ENCODE results near the gene HSD17B8. TPM values are rescaled to one million over a fixed set of nuclear protein-coding genes. Genes with fewer than 3 reads are reported as not detected.
A peak's percentile ranks its signal among the peaks of the same experiment; 100 is the strongest.
"Not testable (repeated sequence)": the region's sequence is repeated elsewhere in the genome, so short reads cannot be mapped to it uniquely, and the experiment has no call there.

The HSD17B8 gene
- total and polyA plus RNA-seq, 8 donors: 8.0 to 29.9 (median 21.5) TPM; not detected in 1

DNA sequence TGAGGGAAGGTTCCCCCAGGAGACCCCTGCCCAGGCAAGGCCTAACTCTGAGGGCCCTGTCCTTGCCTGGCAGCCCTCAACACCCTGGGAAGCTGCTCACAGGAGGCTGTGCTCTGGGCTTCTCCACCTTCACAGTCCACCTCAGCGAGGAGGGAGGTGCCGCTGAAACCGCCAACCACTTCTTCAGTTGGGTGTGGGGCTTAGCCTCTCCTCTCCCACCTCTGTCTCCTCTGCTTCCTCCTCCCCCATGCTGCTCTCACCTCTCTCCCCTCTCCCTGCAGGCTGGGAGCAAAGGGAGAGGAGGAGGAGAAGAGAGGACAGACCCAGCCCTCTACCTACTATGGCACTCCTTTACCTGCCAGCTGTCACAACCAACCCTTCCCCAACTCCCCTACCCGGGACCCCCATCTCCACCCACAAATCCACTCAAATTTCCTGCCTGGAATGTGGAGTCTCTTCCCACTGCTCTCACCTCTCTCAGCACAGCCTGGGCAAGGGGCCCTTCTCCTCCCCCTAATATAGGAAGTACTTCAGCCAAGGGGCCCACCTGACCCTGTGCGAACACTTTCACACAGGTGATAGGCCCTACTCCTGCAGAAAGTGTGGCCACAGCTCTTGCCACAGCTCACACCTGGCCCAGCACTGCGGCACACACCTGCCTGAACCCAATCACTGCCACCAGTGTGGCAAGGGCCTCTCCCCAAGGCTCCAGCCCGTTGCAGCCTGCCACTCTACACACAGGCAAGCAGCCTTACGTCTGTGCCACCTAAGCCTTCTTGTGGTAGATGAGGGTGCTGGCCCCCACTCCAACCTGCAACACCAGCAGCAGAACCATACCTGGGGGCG is 11.0 kb downstream of the HSD17B8 start:
- H3K27ac ChIP-seq: no peak overlapping the region
- 70 to 84% (median 74%) methylated on average over 9 of the region's 9 CpGs for WGBS, 5 donors
- peak in 1 of 2 donors; percentile 3 for DNase-seq
- intact Hi-C loops (cut with DNase I; ENCODE audit: low total_unique reads): no loop called here
- peaks cover 13 to 25% (median 21%) of the 10 kb centered on the region in 4 donors for H3K4me1 ChIP-seq
- no peak for TF ChIP-seq CTCF (IDR thresholded peaks at IDR 0.05)
- TF ChIP-seq EP300 (IDR thresholded peaks at IDR 0.05): no peak
- TF ChIP-seq POLR2AphosphoS5 (IDR thresholded peaks at IDR 0.05): no peak
- no peak for TF ChIP-seq POLR2A (IDR thresholded peaks at IDR 0.05)
- H3K9me3 ChIP-seq: no peaks in the 10 kb centered on the region
- H3K4me3 ChIP-seq: no peak overlapping the region
- H3K36me3 ChIP-seq: peaks cover 0 to 20% (median 16%) of the 10 kb centered on the region in 4 donors
- peaks cover 0 to 23% (median 10%) of the 10 kb centered on the region in 3 donors for H3K27me3 ChIP-seq

GRCh38 chr6:33216117-33216649 is 11.7 kb downstream of the HSD17B8 start:
- Histone ChIP-seq H3K27ac (no peak overlapping the region), H3K4me3 (no peak overlapping the region), H3K4me1 (peaks cover 13 to 25% (median 21%) of the 10 kb centered on the region in 4 donors), H3K27me3 (peaks cover 0 to 28% (median 10%) of the 10 kb centered on the region in 3 donors), H3K36me3 (peaks cover 0 to 13% (median 9%) of the 10 kb centered on the region in 4 donors), H3K9me3 (no peaks in the 10 kb centered on the region)
- no peak for TF ChIP-seq EP300 (IDR thresholded peaks at IDR 0.05)
- no peak for TF ChIP-seq POLR2AphosphoS5 (IDR thresholded peaks at IDR 0.05)
- TF ChIP-seq POLR2A (IDR thresholded peaks at IDR 0.05): no peak
- TF ChIP-seq CTCF (IDR thresholded peaks at IDR 0.05): no peak
- WGBS, 5 donors: 86 to 100% (median 89%) methylated on average over 2 to 4 of the region's 4 CpGs
- intact Hi-C loops (cut with DNase I; ENCODE audit: low total_unique reads): no loop called here
- no peak for DNase-seq

- intact Hi-C loops (cut with DNase I; ENCODE audit: low total_unique reads): no loop called here
- DNase-seq: no peak
- peaks cover 13 to 21% (median 19%) of the 10 kb centered on the region in 4 donors for H3K4me1 ChIP-seq
- H3K9me3 ChIP-seq: no peaks in the 10 kb centered on the region
- WGBS, 5 donors: 76 to 81% (median 79%) methylated on average over 6 of the region's 6 CpGs
- peaks cover 0 to 35% (median 10%) of the 10 kb centered on the region in 3 donors for H3K27me3 ChIP-seq
- no peak overlapping the region for H3K27ac ChIP-seq
- H3K4me3 ChIP-seq: no peak overlapping the region
- peaks cover 0 to 2% (median under 1%) of the 10 kb centered on the region in 4 donors for H3K36me3 ChIP-seq
- TF ChIP-seq CTCF (IDR thresholded peaks at IDR 0.05) (no peak), POLR2A (IDR thresholded peaks at IDR 0.05) (no peak), POLR2AphosphoS5 (IDR thresholded peaks at IDR 0.05) (no peak), EP300 (IDR thresholded peaks at IDR 0.05) (no peak)
Observed at GRCh38 chr6:33217246-33217645, 12.8 kb downstream of the HSD17B8 start.

DNA sequence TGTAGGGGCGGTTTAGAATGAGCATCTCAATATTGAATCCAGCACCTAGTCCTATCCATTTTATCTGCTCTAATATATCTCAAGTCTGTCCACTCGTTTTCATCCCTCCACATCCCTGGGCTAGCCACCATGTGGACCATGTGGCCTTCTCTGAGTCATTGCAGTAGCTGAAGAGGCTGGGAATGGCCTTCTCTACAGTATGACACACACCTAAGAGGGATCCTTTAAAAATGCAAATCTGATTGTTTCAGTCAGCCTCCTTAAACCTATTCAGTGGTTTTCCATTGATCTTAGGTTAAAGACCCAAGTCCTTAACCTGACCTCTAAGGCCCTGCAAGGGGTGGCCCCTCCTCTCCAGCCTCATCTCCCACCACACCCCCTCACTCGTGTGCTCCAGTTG is 13.2 kb downstream of the HSD17B8 start:
- peaks cover 0 to 35% (median 10%) of the 10 kb centered on the region in 3 donors for H3K27me3 ChIP-seq
- no peak overlapping the region for H3K27ac ChIP-seq
- H3K4me3 ChIP-seq: no peak overlapping the region
- peaks cover 10 to 16% (median 15%) of the 10 kb centered on the region in 4 donors for H3K4me1 ChIP-seq
- no peak for DNase-seq
- H3K36me3 ChIP-seq: no peaks in the 10 kb centered on the region
- 56 to 60% (median 59%) methylated on average over 3 of the region's 3 CpGs for WGBS, 5 donors
- TF ChIP-seq EP300 (IDR thresholded peaks at IDR 0.05): no peak
- intact Hi-C loops (cut with DNase I; ENCODE audit: low total_unique reads): no loop called here
- H3K9me3 ChIP-seq: no peaks in the 10 kb centered on the region

GRCh38 chr6:33226503-33227120 is 22.2 kb downstream of the HSD17B8 start:
- H3K27ac ChIP-seq; H3K36me3 ChIP-seq; H3K9me3 ChIP-seq; intact Hi-C loops (cut with DNase I; ENCODE audit: low total_unique reads); H3K4me3 ChIP-seq; DNase-seq; H3K4me1 ChIP-seq: not testable (repeated sequence)
- WGBS, 5 donors: 43 to 61% (median 44%) methylated on average over 14 of the region's 14 CpGs
- H3K27me3 ChIP-seq: peaks cover 0 to 47% (median 0%) of the 10 kb centered on the region in 3 donors
